ENCODE results near the gene GGT1.
"Not testable (repeated sequence)": the region's sequence is repeated elsewhere in the genome, so short reads cannot be mapped to it uniquely, and the experiment has no call there.

The GGT1 gene

GRCh38 chr22:24584166-24584790 lies 18.7 kb upstream of the GGT1 start:
- DNase-seq: no peak

- no peak for DNase-seq
Observed at GRCh38 chr22:24584871-24585411, 18.1 kb upstream of the GGT1 start.

- no peak for DNase-seq
Observed at GRCh38 chr22:24585461-24585860, 17.5 kb upstream of the GGT1 start.

GRCh38 chr22:24585927-24586546 lies 17.0 kb upstream of the GGT1 start:
- no peak for DNase-seq

- no peak for DNase-seq
Observed at GRCh38 chr22:24587251-24587650, 15.7 kb upstream of the GGT1 start.

GRCh38 chr22:24587948-24588347 lies 15.0 kb upstream of the GGT1 start:
- no peak for DNase-seq

- DNase-seq: no peak
Observed at GRCh38 chr22:24588381-24588756, 14.6 kb upstream of the GGT1 start.

- no peak for DNase-seq
Observed at GRCh38 chr22:24588757-24589481, 14.1 kb upstream of the GGT1 start.

GRCh38 chr22:24589518-24590030 lies 13.4 kb upstream of the GGT1 start:
- DNase-seq: no peak

- no peak for DNase-seq
Observed at GRCh38 chr22:24590596-24591173, 12.3 kb upstream of the GGT1 start.

GRCh38 chr22:24591286-24591830 lies 11.6 kb upstream of the GGT1 start:
- DNase-seq: no peak

- no peak for DNase-seq
Observed at GRCh38 chr22:24592058-24592850, 10.7 kb upstream of the GGT1 start.

GRCh38 chr22:24592851-24593558 lies 10.0 kb upstream of the GGT1 start, which contains the start of gene LRRC75B:
LRRC75B (minus strand) TSS chr22:24593073; CDS start chr22:24593039, 34 bp downstream.
- DNase-seq: no peak

- not testable (repeated sequence) for DNase-seq
Observed at GRCh38 chr22:24593559-24593835, 9.5 kb upstream of the GGT1 start.

GRCh38 chr22:24593836-24594568 lies 9.0 kb upstream of the GGT1 start:
- no peak for DNase-seq

- no peak for DNase-seq
Observed at GRCh38 chr22:24594569-24595120, 8.3 kb upstream of the GGT1 start.

- no peak for DNase-seq
Observed at GRCh38 chr22:24595228-24595627, 7.8 kb upstream of the GGT1 start.

GRCh38 chr22:24595863-24596262 lies 7.1 kb upstream of the GGT1 start:
- DNase-seq: no peak

- DNase-seq: not testable (repeated sequence)
Observed at GRCh38 chr22:24597076-24597475, 5.9 kb upstream of the GGT1 start.

GRCh38 chr22:24599514-24599913 lies 3.5 kb upstream of the GGT1 start:
- no peak for DNase-seq

All from NCI-H2081 treated with DMSO at 0.1 percent for 48 hours (cell line).